Measurements from ENCODE around the gene CYP2J2. TPM values are rescaled to one million over a fixed set of nuclear protein-coding genes. Genes with fewer than 3 reads are reported as not detected.

CYP2J2 gene
- total RNA-seq, 1 donor from 2014 or later = not detected

DNA sequence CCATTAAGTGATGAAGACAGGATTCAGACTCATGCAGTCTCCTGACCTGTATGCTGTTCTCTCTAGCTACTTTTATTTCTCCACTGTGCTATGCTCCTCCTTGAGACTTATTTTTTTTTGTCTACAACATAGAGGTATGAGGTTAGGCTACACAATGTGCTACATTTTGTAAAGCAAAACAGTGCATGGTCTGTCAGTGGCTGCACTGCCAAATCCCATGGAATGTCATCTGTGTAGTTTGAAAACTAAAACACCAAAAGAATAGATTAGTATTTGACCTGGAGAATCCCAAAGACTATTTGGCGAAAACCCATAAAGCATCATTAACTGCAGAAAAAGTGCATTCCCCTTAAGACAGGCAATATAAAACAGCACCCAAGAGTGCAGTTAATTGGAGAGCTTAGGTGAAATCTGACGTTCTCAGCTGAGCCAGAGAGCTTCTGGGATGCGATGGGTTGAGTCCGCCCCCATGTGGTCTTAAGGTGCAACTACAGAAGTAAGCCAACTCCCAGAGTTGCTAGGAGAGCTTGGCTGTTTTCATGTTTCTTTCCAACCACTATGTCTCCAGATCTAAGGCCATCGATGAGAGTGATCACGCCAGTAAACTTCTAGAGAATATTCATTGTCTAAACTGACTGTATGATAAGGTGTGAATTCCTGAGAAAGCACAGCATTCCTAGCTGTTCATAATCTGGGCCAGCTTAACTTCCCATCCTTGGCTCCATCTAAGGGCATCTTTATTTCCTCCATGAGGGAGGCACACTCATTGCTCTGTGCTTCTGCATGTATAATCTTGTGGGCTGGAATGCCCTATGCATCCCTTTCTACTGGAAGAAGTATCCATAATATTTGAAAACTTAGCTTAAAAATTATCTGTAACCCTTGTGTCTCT is 20.7 kb upstream of the CYP2J2 start:
- no peak overlapping the region for H3K4me3 Mint-ChIP-seq (ENCODE audit: unreplicated experiment)
- DNase-seq = peak; percentile 54
- H3K36me3 Mint-ChIP-seq (ENCODE audit: unreplicated experiment) = no peaks in the 10 kb centered on the region
- H3K4me1 Mint-ChIP-seq (ENCODE audit: low read depth, unreplicated experiment) = no peaks in the 10 kb centered on the region
- H3K27me3 Mint-ChIP-seq (ENCODE audit: unreplicated experiment) = peaks cover 1% of the 10 kb centered on the region
- no peak overlapping the region for H3K27ac Mint-ChIP-seq (ENCODE audit: unreplicated experiment)
- no peaks in the 10 kb centered on the region for H3K9me3 Mint-ChIP-seq (ENCODE audit: unreplicated experiment)
- TF ChIP-seq, protein P1, sequence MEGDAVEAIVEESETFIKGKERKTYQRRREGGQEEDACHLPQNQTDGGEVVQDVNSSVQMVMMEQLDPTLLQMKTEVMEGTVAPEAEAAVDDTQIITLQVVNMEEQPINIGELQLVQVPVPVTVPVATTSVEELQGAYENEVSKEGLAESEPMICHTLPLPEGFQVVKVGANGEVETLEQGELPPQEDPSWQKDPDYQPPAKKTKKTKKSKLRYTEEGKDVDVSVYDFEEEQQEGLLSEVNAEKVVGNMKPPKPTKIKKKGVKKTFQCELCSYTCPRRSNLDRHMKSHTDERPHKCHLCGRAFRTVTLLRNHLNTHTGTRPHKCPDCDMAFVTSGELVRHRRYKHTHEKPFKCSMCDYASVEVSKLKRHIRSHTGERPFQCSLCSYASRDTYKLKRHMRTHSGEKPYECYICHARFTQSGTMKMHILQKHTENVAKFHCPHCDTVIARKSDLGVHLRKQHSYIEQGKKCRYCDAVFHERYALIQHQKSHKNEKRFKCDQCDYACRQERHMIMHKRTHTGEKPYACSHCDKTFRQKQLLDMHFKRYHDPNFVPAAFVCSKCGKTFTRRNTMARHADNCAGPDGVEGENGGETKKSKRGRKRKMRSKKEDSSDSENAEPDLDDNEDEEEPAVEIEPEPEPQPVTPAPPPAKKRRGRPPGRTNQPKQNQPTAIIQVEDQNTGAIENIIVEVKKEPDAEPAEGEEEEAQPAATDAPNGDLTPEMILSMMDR (IDR thresholded peaks at IDR 0.05; ENCODE audit: partially characterized antibody, unreplicated experiment) = peak; percentile 93

DNA sequence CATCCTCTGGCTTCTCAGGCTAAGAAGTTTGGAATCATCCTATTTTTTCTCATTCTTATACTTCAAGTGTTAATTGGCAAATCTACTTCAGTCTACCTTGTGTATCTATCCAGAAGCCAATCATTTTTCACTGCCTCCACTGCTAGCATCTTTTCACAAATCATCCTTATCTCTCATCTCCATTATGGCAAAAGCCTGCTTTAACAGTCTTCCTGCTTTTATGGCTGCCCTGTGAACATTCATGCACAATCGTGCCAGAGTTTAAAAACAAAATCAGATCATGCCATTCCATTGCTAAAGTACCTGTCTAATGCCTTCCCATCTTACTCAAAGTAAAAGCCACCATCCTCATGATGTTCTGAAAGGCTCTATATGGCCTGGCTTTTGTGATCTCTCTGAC is 19.2 kb upstream of the CYP2J2 start:
- Mint-ChIP-seq H3K36me3 (ENCODE audit: unreplicated experiment) (no peaks in the 10 kb centered on the region), H3K27ac (ENCODE audit: unreplicated experiment) (no peak overlapping the region), H3K9me3 (ENCODE audit: unreplicated experiment) (no peaks in the 10 kb centered on the region), H3K4me1 (ENCODE audit: low read depth, unreplicated experiment) (no peaks in the 10 kb centered on the region), H3K27me3 (ENCODE audit: unreplicated experiment) (peaks cover 1% of the 10 kb centered on the region), H3K4me3 (ENCODE audit: unreplicated experiment) (no peak overlapping the region)
- TF ChIP-seq, protein P1 (IDR thresholded peaks at IDR 0.05; ENCODE audit: partially characterized antibody, unreplicated experiment) = no peak
- no peak for DNase-seq

DNA sequence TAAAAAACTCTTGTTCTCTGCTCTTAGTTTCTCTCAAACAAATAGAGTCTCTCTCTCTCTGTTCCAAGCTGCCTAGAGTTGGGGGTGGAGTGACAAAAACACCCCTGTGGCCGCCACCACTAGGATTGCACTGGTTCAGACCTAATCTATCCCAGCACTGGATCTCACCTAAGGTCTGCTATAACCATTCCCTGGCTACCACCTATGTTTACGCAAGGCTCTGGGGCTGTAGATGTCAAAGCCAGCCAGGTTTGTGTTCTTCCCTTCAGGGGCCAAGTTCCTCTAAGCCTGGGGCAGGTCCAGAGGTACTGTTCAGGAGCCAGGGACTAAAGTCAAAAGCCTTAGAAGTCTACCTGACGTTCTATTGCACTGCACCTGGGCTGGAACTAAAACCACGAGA is 12.8 kb upstream of the CYP2J2 start:
- DNase-seq = no peak
- TF ChIP-seq, protein P1 (IDR thresholded peaks at IDR 0.05; ENCODE audit: partially characterized antibody, unreplicated experiment) = no peak
- peaks cover 1% of the 10 kb centered on the region for H3K27me3 Mint-ChIP-seq (ENCODE audit: unreplicated experiment)

DNA sequence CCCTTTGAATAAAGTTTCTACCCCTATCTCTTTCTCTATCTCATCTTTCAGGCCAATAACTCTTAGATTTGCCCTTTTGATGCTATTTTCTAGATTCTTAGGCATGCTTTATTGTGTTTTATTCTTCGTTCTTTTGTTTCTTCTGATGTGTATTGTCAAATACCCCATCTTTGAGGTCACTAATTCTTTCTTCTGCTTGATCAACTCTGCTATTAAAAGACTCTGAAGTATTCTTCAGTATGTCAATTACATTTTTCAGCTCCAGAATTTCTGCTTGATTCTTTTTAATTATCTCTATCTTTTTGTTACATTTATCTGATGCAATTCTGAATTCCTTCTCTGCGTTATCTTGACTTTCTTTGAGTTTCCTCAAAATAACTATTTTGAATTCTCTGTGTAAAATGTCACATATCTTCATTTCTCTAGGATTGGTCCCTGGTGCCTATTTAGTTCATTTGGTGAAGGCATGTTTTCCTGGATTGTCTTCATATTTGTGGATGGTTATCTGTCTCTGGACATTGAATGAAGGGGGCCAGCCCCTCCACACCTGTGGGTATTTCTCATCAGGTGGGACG is 11.2 kb upstream of the CYP2J2 start:
- Mint-ChIP-seq H3K9me3 (ENCODE audit: unreplicated experiment) (no peaks in the 10 kb centered on the region), H3K4me3 (ENCODE audit: unreplicated experiment) (no peak overlapping the region), H3K27ac (ENCODE audit: unreplicated experiment) (no peak overlapping the region), H3K27me3 (ENCODE audit: unreplicated experiment) (no peaks in the 10 kb centered on the region), H3K4me1 (ENCODE audit: low read depth, unreplicated experiment) (no peaks in the 10 kb centered on the region), H3K36me3 (ENCODE audit: unreplicated experiment) (peaks cover 11% of the 10 kb centered on the region)
- DNase-seq = no peak
- TF ChIP-seq, protein P1 (IDR thresholded peaks at IDR 0.05; ENCODE audit: partially characterized antibody, unreplicated experiment) = no peak

More for the DNA sequence above, 12.8 kb upstream of the CYP2J2 start:
- Mint-ChIP-seq H3K4me1 (ENCODE audit: low read depth, unreplicated experiment) (no peaks in the 10 kb centered on the region), H3K4me3 (ENCODE audit: unreplicated experiment) (no peak overlapping the region), H3K27ac (ENCODE audit: unreplicated experiment) (no peak overlapping the region), H3K36me3 (ENCODE audit: unreplicated experiment) (peaks cover 11% of the 10 kb centered on the region), H3K9me3 (ENCODE audit: unreplicated experiment) (no peaks in the 10 kb centered on the region)

DNA sequence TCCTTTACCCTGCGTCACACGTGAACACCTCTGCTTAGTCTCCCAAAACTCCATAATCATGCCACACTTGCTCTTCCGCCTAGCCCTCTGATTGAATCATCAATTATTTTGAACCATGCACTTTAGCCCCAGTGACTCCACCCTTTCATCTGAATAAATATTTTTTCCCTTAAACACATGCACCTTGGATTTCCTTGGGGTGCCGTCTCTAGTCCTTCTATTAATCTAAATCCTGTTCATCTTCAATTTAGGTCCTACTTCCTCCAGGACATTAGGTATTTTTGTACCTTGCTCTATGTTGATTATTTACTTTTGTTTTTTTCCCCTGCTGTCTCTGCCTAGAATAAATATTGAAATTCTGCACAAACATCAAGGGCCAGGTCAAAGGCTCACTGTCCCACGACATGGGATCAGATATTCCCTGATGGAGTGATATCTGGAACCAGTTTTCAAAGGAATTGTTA is 9.8 kb upstream of the CYP2J2 start:
- Mint-ChIP-seq H3K27me3 (ENCODE audit: unreplicated experiment) (no peaks in the 10 kb centered on the region), H3K4me1 (ENCODE audit: low read depth, unreplicated experiment) (no peaks in the 10 kb centered on the region), H3K4me3 (ENCODE audit: unreplicated experiment) (no peak overlapping the region), H3K36me3 (ENCODE audit: unreplicated experiment) (peaks cover 11% of the 10 kb centered on the region), H3K27ac (ENCODE audit: unreplicated experiment) (no peak overlapping the region), H3K9me3 (ENCODE audit: unreplicated experiment) (no peaks in the 10 kb centered on the region)
- TF ChIP-seq, protein P1 (IDR thresholded peaks at IDR 0.05; ENCODE audit: partially characterized antibody, unreplicated experiment) = no peak
- no peak for DNase-seq

All from glutamatergic neuron (in vitro differentiated cells).